Natural killer cell treated with Interleukin-12 subunit alpha and Interleukin-12 subunit beta and Interleukin-15 and Interleukin-18, amount 100 ng/mL, for 72 hours (primary cell): ENCODE data around the gene MSI1. TPM values are rescaled to one million over a fixed set of nuclear protein-coding genes. Genes with fewer than 3 reads are reported as not detected.
A peak's percentile ranks its signal among the peaks of the same experiment; 100 is the strongest.

Experiments used
- ATAC-seq, 2 donors: fragments of 150-1000 bp; cut with Tn5 transposase in 1 of 2; sonication (Bioruptor Pico), chemical (Tn5 transposase) in 1 of 2; 2 replicates each; pipeline ENCODE4 v1.10.0; 2021
- DNase-seq: peaks from one replicate; pipeline ENCODE4 v3.0.0; 2022; ENCODE audit warnings: low spot score
- H3K27ac Mint-ChIP-seq, 2 donors: 1 replicate in 1 of 2; 2 replicates in 1 of 2; pipeline ENCODE4 v1.8.0; 2022; ENCODE audit warnings: mixed read lengths in 2 of 2, mild to moderate bottlenecking in 1 of 2, moderate library complexity in 1 of 2
- H3K27me3 Mint-ChIP-seq, 2 donors: 1 replicate in 1 of 2; 2 replicates in 1 of 2; pipeline ENCODE4 v1.8.0; 2022; ENCODE audit warnings: mixed read lengths in 2 of 2
- H3K36me3 Mint-ChIP-seq: one replicate; pipeline ENCODE4 v1.8.0; 2022; ENCODE audit warnings: mixed read lengths
- H3K4me1 Mint-ChIP-seq, 2 donors: 1 replicate in 1 of 2; 2 replicates in 1 of 2; pipeline ENCODE4 v1.8.0; 2022; ENCODE audit warnings: low read depth in 2 of 2, mixed read lengths in 2 of 2, mild to moderate bottlenecking in 1 of 2
- H3K4me3 Mint-ChIP-seq: one replicate; pipeline ENCODE4 v1.8.0; 2022; ENCODE audit warnings: mixed read lengths
- H3K9me3 Mint-ChIP-seq: 2 replicates; pipeline ENCODE4 v1.8.0; 2022; ENCODE audit warnings: mixed read lengths
- total RNA-seq, 2 donors: library from RNA; stranded (reverse); gene quantifications; one replicate each; pipeline ENCODE4 v1.2.3, GENCODE V29; 2022

Gene MSI1
- total RNA-seq, 2 donors from 2014 or later, result not detected

DNA sequence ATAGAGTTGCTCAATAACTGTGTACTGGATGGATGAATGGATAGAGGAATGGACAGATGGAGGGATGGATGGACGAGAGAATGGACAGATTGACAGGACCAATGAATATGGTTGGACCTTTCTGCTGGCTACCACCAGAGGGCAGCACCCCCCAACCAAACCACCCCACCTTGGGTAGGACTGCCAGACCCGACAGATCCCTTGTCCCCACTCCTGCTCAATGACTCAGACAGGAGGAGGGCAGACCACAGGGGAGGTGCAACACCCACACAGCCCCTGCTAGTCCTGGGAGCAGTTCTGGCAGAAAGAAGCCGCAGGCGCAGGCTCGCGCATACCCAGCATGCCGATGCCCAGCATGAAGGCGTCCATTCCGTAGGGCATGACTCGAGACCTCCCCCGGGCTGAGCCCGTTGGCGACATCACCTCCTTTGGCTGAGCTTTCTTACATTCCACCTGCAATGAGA lies 12.4 kb downstream of the MSI1 start:
- ATAC-seq, result peak; percentile 81 to 87
- H3K36me3 Mint-ChIP-seq, result no peaks in the 10 kb centered on the region
- H3K4me3 Mint-ChIP-seq, result no peak overlapping the region
- peaks cover 21 to 32% of the 10 kb centered on the region in 2 donors for H3K27me3 Mint-ChIP-seq
- no peak overlapping the region for H3K27ac Mint-ChIP-seq
- H3K9me3 Mint-ChIP-seq, result no peaks in the 10 kb centered on the region
- peak; percentile 75 for DNase-seq
- H3K4me1 Mint-ChIP-seq, result peaks cover 0 to 4% of the 10 kb centered on the region in 2 donors

DNA sequence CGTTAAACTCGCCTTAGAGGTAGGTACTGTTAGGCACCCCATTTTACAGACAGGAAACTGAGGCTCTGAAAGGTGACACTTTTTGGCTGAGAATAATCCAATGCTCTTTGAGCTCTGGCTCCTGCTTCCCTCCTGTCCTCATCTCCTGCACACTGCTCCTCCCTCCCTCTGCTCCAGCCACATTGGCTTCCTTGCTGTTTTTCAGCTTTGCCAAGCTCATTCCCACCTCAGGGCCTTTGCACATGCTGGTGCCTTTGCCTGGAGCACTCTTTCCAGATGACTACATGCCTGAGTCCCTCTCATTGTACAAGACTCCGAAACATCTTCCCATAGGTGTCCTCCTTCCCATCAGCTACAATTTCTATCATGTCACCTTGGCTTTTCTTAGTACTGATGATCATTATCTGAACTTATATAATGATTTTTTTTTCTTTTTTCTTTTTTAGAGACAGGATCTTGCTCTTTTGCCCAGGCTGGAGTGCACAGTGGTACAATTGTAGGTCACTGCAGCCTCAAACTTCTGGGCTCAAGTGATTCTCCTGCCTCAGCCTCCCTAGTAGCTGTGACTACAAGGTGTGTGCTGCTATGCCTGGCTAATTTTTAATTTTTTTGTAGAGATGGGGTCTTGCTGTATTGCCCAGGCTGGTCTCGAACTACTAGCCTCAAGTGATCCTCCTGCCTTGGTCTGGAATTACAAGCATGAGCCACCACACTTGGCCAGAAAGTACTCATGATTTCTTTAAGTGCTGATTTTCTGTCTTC lies 15.2 kb downstream of the MSI1 start:
- Mint-ChIP-seq H3K36me3 (no peaks in the 10 kb centered on the region), H3K27me3 (peaks cover 14 to 16% of the 10 kb centered on the region in 2 donors), H3K4me3 (no peak overlapping the region), H3K4me1 (peaks cover 0 to 4% of the 10 kb centered on the region in 2 donors), H3K27ac (no peak overlapping the region), H3K9me3 (no peaks in the 10 kb centered on the region)
- ATAC-seq (no peak), DNase-seq (no peak)

DNA sequence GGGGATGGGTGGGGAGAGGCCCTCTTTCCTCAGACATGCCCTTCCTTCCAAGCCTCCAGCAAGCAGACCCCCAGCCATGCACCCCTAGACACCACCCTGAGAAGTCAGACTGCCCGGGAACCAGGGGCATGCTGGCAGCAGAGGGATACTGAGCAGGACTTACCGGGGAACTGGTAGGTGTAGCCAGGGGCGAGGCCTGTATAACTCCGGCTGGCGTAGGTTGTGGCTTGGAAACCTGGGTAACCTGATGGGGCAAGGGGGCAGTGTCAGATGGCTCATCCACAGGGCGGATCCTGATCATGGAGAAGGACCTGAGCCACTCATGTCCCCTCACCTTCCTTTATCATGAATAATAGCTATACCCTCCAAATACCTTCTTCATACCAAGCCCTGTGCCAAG lies 15.8 kb downstream of the MSI1 start:
- no peak for ATAC-seq
- Mint-ChIP-seq H3K9me3 (no peaks in the 10 kb centered on the region), H3K4me3 (no peak overlapping the region), H3K27me3 (peaks cover 12 to 13% of the 10 kb centered on the region in 2 donors), H3K4me1 (peaks cover 0 to 4% of the 10 kb centered on the region in 2 donors), H3K36me3 (no peaks in the 10 kb centered on the region), H3K27ac (no peak overlapping the region)
- DNase-seq, result no peak

DNA sequence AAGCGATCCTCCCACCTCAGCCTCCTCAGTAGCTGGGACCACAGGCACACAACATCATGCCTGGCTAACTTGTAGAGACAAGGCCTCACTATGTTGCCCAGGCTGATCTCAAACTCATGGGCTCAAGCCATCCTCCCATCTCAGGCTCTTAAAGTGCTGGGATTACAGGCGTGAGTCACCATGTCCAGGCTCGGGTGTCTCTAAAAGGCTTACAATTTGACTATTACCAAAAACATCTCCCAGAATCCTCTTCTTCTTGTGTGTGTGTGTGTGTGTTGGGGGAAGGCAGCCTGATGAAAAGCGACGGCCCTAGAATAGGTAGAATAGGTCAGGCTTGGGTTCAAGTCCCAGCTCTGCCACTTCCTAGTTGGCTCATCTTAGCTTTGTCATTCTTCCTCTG lies 16.8 kb downstream of the MSI1 start:
- DNase-seq (no peak), ATAC-seq (no peak)
- peaks cover 0 to 4% of the 10 kb centered on the region in 2 donors for H3K4me1 Mint-ChIP-seq
- H3K36me3 Mint-ChIP-seq, result no peaks in the 10 kb centered on the region
- H3K27ac Mint-ChIP-seq, result no peak overlapping the region
- H3K27me3 Mint-ChIP-seq, result peaks cover 7% of the 10 kb centered on the region in 2 donors
- no peak overlapping the region for H3K4me3 Mint-ChIP-seq
- H3K9me3 Mint-ChIP-seq, result no peaks in the 10 kb centered on the region

DNA sequence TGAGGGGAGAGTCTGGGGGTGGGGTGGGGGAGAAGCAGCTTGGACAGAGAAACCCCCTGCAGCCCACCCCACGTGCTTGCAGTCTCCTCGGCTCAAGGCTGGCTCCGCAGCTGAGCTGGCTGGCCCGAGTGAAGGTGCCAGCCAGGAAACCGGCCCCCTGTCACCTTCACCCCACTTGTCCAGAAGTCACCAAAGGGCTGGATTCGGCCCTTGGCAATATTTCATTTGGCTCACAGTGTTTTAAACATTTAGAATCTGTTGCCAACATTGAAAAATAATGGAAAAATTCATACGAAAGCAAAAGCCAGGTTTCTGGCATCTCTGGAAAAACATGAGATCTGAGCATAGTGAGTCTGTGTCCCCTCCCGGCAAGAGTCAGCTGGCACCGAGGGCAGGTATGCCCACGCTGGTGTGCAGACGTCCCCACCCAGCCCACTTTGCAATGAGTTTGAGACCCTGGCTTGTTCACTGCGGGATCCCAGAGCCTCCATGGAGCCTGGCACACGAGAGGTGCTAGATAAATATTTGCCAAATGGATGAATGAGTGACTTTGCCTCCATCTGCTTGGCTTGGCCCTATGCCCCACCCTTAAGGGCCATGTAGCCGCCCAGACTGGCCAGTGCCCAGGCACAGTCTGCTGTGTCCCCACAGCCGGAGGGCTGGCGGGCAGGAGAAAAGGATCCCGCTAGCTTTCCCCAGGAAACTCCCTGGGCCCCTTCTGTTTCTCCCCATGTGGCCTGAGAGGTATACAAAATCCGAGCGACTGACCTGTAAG lies 18.2 kb downstream of the MSI1 start:
- Mint-ChIP-seq H3K27me3 (peaks cover 0 to 3% of the 10 kb centered on the region in 2 donors), H3K4me1 (no peaks in the 10 kb centered on the region), H3K9me3 (no peaks in the 10 kb centered on the region), H3K4me3 (no peak overlapping the region), H3K36me3 (no peaks in the 10 kb centered on the region), H3K27ac (no peak overlapping the region)
- DNase-seq (no peak), ATAC-seq (no peak)

DNA sequence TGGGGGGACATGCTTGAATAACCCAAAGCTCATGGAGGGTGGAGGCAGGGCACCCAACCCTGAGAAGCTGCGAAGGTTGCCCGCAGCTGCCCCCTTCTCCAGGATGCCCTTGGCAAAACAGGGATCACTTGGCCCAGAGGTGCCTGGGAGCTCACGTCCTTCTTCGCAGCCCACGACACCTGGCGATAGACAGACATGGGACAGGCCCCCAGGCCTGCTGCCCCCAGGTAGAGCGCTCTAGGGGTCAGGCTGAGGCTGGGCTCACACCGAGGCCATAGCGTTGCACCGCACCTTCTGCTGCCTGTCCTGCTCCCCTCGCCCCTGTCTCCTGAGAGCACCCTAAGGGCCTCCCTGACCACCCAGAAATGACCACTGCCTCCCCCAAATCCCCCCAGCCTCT lies 21.2 kb downstream of the MSI1 start:
- no peaks in the 10 kb centered on the region for H3K4me1 Mint-ChIP-seq
- no peaks in the 10 kb centered on the region for H3K27me3 Mint-ChIP-seq
- DNase-seq (no peak), ATAC-seq (no peak)
- H3K9me3 Mint-ChIP-seq, result no peaks in the 10 kb centered on the region
- no peak overlapping the region for H3K27ac Mint-ChIP-seq
- H3K4me3 Mint-ChIP-seq, result no peak overlapping the region
- no peaks in the 10 kb centered on the region for H3K36me3 Mint-ChIP-seq

DNA sequence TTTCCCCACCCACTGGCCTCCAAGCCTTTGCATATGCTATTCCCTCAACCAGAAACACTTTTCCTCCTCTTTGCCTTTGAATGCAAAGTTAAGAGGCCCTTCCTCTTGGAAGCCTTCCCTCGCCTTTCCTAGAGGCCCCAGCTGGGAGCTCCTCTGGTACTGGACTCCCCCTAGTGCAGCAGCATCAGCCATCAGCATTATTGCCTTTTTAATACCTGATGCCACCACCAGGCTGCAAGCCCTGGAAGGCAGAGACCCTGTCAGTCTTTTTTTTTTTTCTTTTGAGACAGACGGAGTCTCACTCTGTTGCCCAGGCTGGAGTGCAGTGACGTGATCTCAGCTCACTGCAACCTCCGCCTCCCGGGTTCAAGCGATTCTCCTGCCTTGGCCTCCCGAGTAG lies 22.3 kb downstream of the MSI1 start:
- H3K9me3 Mint-ChIP-seq, result no peaks in the 10 kb centered on the region
- ATAC-seq (no peak), DNase-seq (no peak)
- H3K27me3 Mint-ChIP-seq, result no peaks in the 10 kb centered on the region
- no peaks in the 10 kb centered on the region for H3K36me3 Mint-ChIP-seq
- no peak overlapping the region for H3K4me3 Mint-ChIP-seq
- H3K4me1 Mint-ChIP-seq, result no peaks in the 10 kb centered on the region
- H3K27ac Mint-ChIP-seq, result no peak overlapping the region

DNA sequence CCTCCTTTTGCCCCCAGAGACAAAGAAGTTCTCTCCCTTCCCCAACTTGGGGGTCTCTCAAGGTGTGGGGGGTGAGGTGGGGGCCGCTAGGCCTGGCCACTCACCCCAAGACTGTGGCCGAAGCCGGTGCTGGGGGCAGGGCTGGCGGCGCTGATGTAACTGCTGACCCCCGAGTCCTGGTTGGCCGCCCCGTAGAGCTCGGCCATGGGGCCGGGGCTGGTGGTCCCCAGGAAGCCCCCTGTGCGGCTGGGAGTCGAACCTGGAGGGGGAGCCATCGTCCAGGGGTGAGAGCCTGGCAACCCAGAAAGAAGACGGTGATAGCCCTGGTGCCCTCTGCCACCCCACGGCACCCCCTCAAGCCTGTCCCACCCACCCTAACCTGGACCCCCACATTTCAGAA lies 22.9 kb downstream of the MSI1 start:
- Mint-ChIP-seq H3K4me3 (no peak overlapping the region), H3K36me3 (no peaks in the 10 kb centered on the region), H3K9me3 (no peaks in the 10 kb centered on the region), H3K27ac (no peak overlapping the region), H3K27me3 (no peaks in the 10 kb centered on the region), H3K4me1 (no peaks in the 10 kb centered on the region)
- no peak for ATAC-seq
- DNase-seq, result no peak

DNA sequence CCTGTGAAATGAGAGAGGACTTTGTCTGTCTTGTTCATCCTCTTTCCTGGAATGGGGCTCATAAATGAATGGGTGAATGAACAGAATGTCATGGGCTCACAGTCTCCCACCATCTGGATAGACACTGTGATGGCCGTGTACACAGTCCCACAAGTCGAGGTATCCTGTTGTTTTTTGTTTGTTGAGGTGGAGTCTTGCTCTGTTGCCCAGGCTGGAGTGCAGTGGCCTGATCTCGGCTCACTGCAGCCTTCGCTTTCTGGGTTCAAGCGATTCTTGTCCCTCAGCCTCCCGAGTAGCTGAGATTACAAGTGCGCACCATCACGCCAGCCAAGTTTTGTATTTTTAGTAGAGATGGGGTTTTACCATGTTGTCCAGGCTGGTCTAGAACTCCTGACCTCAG lies 25.3 kb downstream of the MSI1 start:
- no peaks in the 10 kb centered on the region for H3K36me3 Mint-ChIP-seq
- peaks cover 0 to under 1% of the 10 kb centered on the region in 2 donors for H3K27me3 Mint-ChIP-seq
- no peak overlapping the region for H3K27ac Mint-ChIP-seq
- no peaks in the 10 kb centered on the region for H3K9me3 Mint-ChIP-seq
- DNase-seq, result no peak
- H3K4me1 Mint-ChIP-seq, result no peaks in the 10 kb centered on the region
- ATAC-seq, result no peak
- H3K4me3 Mint-ChIP-seq, result no peak overlapping the region

DNA sequence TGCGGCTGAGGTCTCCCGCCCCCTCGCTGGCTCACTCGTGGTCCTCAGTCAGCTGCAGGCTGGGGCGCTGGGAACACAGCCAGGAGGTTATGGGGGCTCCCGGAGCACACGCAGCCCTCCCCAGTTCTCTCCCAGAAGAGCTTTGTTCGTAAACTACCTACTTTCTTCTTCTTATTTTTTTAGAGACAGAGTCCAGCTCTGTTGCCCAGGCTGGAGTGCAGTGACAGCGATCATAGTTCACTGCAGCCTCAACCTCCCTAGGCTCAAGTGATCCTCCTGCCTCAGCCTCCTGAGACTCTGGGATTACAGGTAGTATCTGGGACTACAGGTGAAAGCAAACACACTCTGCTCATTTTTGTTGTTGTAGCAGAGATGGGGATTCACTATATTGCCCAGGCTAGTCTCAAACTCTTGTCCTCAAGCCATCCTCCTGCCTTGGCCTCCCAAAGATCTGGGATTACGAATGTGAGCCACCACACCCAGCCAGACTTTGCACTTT lies 25.9 kb downstream of the MSI1 start:
- Mint-ChIP-seq H3K4me3 (no peak overlapping the region), H3K36me3 (no peaks in the 10 kb centered on the region), H3K27me3 (peaks cover 0 to 3% of the 10 kb centered on the region in 2 donors), H3K27ac (no peak overlapping the region), H3K4me1 (no peaks in the 10 kb centered on the region), H3K9me3 (peaks cover under 1% of the 10 kb centered on the region)
- DNase-seq (no peak), ATAC-seq (no peak)

DNA sequence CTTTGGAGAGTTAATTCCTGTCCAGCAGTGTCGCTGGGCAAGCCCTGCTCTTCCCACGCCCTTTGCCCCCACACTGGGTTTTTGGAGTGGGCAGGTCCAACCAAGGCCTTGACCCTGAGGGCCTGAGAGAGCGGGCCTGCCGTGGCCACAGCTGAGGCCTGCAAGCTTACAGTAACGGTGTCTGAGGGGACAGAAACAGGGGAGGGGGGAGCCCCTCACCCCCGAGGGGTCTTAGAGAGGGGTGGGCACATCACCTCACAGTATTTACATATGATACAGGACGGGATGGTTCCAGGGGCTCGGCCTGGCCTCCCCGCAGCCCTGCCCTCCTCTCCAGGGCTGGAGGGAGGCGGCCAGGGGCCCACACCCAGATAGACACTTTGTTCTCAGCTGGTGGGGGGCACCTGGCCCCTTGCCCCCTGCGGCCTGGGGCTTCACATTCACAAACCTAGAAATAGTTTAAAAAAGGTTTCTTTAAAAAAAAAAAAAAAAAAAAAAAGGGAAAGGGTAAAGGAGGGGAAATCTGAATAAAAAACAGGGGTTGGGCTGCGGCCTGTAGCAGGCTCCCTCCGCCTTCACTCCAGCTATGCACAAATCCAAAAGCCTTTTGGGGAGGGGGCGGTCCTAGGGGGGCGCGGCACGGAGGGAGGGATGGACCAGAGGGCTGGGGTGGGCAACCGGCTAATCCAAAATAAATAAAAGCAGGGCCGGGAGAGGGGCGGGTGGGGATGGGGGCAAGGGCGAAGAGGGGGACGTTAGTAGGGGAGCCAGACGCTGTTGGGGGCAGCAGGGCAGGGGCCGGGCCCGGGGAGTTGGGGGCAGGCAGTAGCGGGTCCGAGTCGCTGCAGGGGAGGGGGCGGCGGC lies 26.6 kb downstream of the MSI1 start:
- peaks cover 6% of the 10 kb centered on the region for H3K36me3 Mint-ChIP-seq
- peaks cover 0 to 7% of the 10 kb centered on the region in 2 donors for H3K27me3 Mint-ChIP-seq
- H3K27ac Mint-ChIP-seq, result no peak overlapping the region
- peaks cover 4% of the 10 kb centered on the region for H3K9me3 Mint-ChIP-seq
- H3K4me3 Mint-ChIP-seq, result no peak overlapping the region
- no peak for ATAC-seq
- H3K4me1 Mint-ChIP-seq, result no peaks in the 10 kb centered on the region
- no peak for DNase-seq

DNA sequence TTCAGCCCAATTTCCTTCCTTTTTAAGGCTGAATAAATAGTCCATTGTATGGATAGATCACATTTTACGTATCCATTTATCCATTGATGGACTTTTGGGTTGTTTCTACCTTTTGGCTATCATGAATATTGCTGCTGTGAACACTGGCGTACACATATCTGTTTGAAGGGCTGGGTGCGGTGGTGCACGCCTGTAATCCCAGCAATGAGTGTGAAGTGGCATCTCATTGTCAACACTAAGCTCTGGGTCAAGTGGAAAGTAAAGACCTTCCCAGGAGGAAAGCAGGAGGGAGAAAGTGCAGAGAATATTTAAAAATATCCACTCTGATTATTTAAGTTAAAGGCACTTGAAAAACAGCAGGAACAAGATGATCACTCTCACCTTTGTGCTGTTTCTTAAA lies 29.7 kb downstream of the MSI1 start:
- peaks cover 9% of the 10 kb centered on the region for H3K36me3 Mint-ChIP-seq
- DNase-seq (no peak), ATAC-seq (no peak)
- H3K4me3 Mint-ChIP-seq, result no peak overlapping the region
- H3K27me3 Mint-ChIP-seq, result peaks cover 0 to 7% of the 10 kb centered on the region in 2 donors
- H3K9me3 Mint-ChIP-seq, result peaks cover 4% of the 10 kb centered on the region
- peaks cover 0 to 6% of the 10 kb centered on the region in 2 donors for H3K4me1 Mint-ChIP-seq
- no peak overlapping the region for H3K27ac Mint-ChIP-seq

DNA sequence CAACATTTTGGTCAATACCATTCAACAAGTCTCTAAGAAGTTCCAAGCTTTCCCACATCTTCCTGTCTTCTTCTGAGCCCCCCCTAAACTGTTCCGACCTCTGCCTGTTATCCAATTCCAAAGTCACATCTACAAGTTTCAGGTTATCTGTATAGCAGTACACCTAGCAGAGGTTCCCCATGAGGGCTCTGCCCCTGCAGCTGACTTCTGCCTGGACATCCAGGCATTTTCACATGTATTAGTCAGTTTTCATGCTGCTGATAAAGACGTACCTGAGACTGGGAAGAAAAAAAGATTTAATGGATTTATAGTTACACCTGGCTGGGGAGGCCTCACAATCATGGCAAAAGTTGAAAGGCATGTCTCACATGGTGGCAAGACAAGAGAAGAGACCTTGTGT lies 31.2 kb downstream of the MSI1 start:
- Mint-ChIP-seq H3K36me3 (peaks cover 9% of the 10 kb centered on the region), H3K4me1 (peaks cover 0 to 6% of the 10 kb centered on the region in 2 donors), H3K4me3 (no peak overlapping the region), H3K27me3 (peaks cover 0 to 7% of the 10 kb centered on the region in 2 donors), H3K27ac (no peak overlapping the region), H3K9me3 (peaks cover 4% of the 10 kb centered on the region)
- DNase-seq (no peak), ATAC-seq (no peak)
